ENCODE measurements around the gene MGLL. TPM values are rescaled to one million over a fixed set of nuclear protein-coding genes. Genes with fewer than 3 reads are reported as not detected.

Gene MGLL
- polyA plus RNA-seq, 4 donors: 24.7 to 47.2 (median 43.1) TPM

DNA sequence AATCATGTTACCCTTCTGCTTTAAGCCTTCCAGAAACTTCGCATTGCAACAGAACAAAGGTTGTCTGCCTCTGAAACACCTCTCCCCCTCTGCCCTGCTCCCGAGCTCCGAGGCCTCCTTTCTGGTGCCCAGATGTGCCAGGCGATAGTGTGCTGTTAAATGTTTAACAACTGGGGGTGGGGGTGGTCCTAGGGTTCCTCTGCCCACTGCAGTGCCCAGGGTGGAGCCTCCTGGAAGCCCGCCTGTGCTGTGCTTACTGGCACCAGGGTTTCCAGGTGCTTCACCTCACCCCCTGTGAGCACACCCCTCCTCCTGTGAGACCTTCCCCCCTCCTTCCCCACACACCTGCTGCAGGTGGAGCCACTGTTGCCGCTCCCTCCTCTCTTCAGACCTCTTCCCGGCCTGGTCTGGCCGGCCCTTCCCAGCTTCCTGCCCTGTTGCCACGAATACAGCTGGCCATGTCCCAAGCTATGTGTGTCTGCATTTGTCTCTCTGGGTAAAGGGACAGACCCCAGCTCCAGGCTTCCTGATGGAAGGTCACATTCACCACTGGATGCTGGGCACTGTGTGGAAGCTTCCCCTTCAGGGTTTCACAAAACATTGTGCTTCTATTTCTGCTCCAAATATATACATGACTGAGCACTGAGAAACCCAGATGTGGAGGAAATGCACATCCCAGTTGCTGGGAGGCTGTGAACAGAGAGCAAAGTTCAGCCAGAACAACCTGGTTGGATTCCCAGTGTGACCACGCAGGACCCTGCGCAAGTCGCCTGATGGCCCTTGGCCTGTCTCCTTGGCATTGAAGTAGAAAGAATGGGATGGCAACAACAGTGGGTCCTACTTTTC is 37.2 kb downstream of the MGLL start:
- WGBS, 3 donors: 13 to 53% (median 30%) methylated on average over 12 of the region's 12 CpGs
- peaks cover 4 to 40% (median 8%) of the 10 kb centered on the region in 3 donors for H3K4me1 ChIP-seq (ENCODE audit: control insufficient read depth in 3 of 3, insufficient read depth in 2 of 3, low read depth in 1 of 3, low read length in 2 of 3)
- peak overlapping the region; percentile 53 to 74 (median 70) for H3K27ac ChIP-seq (ENCODE audit: low read depth in 1 of 3, low read length in 2 of 3)
- H3K4me3 ChIP-seq (ENCODE audit: low read depth in 1 of 3, low read length in 3 of 3): no peak overlapping the region
- DNase-seq: peak; percentile 48 to 65
- no peak for FAIRE-seq
- no peaks in the 10 kb centered on the region for H3K9me3 ChIP-seq (ENCODE audit: control insufficient read depth in 2 of 2, insufficient read depth in 1 of 2, low read depth in 1 of 2, low read length in 1 of 2)
- no peaks in the 10 kb centered on the region for H3K27me3 ChIP-seq (ENCODE audit: control insufficient read depth in 3 of 3, insufficient read depth in 3 of 3, low read length in 3 of 3)
- H3K36me3 ChIP-seq (ENCODE audit: control insufficient read depth in 3 of 3, insufficient read depth in 2 of 3, low read depth in 1 of 3, low read length in 3 of 3): peaks cover 0 to 24% (median 2%) of the 10 kb centered on the region in 3 donors

- peaks cover 9 to 40% (median 11%) of the 10 kb centered on the region in 3 donors for H3K4me1 ChIP-seq (ENCODE audit: control insufficient read depth in 3 of 3, insufficient read depth in 2 of 3, low read depth in 1 of 3, low read length in 2 of 3)
- H3K4me3 ChIP-seq (ENCODE audit: low read depth in 1 of 3, low read length in 3 of 3): no peak overlapping the region
- H3K27me3 ChIP-seq (ENCODE audit: control insufficient read depth in 3 of 3, insufficient read depth in 3 of 3, low read length in 3 of 3): no peaks in the 10 kb centered on the region
- peaks cover 0 to 24% (median 2%) of the 10 kb centered on the region in 3 donors for H3K36me3 ChIP-seq (ENCODE audit: control insufficient read depth in 3 of 3, insufficient read depth in 2 of 3, low read depth in 1 of 3, low read length in 3 of 3)
- DNase-seq (no peak), FAIRE-seq (no peak)
- 69 to 73% (median 71%) methylated on average over 7 of the region's 7 CpGs for WGBS, 3 donors
- H3K9me3 ChIP-seq (ENCODE audit: control insufficient read depth in 2 of 2, insufficient read depth in 1 of 2, low read depth in 1 of 2, low read length in 1 of 2): no peaks in the 10 kb centered on the region
- H3K27ac ChIP-seq (ENCODE audit: low read depth in 1 of 3, low read length in 2 of 3): peak overlapping the region in 1 of 3 donors; percentile 74
These were observed 38.0 kb downstream of the MGLL start for GRCh38 chr3:127784283-127784682.

DNA sequence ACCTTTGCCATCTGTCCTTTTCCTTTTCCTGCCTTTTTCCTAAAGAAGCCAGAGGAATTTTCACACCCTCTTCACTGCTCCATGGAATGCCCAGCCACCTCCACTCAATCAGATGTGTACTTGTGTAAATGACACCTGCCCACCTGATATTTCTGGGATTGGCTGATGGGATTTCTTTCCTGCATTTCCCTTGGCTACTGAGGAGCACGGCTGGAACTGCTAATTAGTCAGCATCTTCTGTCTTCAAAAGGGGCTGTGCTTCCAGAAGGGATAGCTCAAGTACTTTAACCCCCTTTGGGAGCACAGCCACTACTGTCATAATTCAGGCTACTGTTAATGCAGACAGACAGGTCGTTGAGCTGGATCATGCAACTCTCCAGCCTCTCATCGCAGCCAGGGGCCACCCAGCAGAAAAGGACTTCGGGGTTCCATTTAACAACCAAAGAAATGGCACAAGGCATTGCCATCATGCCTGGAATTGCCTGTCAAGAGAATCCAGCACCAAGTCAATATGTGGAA is 38.6 kb downstream of the MGLL start:
- no peaks in the 10 kb centered on the region for H3K9me3 ChIP-seq (ENCODE audit: control insufficient read depth in 2 of 2, insufficient read depth in 1 of 2, low read depth in 1 of 2, low read length in 1 of 2)
- H3K36me3 ChIP-seq (ENCODE audit: control insufficient read depth in 3 of 3, insufficient read depth in 2 of 3, low read depth in 1 of 3, low read length in 3 of 3): peaks cover 0 to 20% (median 2%) of the 10 kb centered on the region in 3 donors
- no peaks in the 10 kb centered on the region for H3K27me3 ChIP-seq (ENCODE audit: control insufficient read depth in 3 of 3, insufficient read depth in 3 of 3, low read length in 3 of 3)
- DNase-seq: no peak
- H3K4me3 ChIP-seq (ENCODE audit: low read depth in 1 of 3, low read length in 3 of 3): no peak overlapping the region
- peaks cover 9 to 40% (median 11%) of the 10 kb centered on the region in 3 donors for H3K4me1 ChIP-seq (ENCODE audit: control insufficient read depth in 3 of 3, insufficient read depth in 2 of 3, low read depth in 1 of 3, low read length in 2 of 3)
- no peak for FAIRE-seq
- no peak overlapping the region for H3K27ac ChIP-seq (ENCODE audit: low read depth in 1 of 3, low read length in 2 of 3)
- 68 to 71% (median 70%) methylated on average over 4 of the region's 4 CpGs for WGBS, 3 donors

DNA sequence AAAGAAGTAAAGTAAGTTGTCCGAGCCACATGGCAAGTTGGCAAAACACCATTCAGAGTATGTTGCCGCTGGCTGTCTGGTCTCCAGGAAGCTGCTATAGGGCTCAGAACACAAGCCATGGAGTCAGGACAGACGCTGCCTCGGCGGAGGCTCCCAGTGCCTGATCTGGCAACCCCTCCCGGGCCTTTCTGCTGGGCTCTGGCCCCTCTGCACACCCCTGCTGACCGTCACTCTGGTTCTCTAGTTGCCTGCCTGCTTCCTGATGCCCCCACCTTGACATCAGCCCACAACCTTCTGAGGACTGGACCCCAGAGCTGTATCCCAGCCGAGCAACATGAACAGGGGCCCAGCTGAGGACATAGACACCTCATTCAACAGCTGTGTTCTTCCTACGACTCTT is 39.1 kb downstream of the MGLL start:
- no peak overlapping the region for H3K27ac ChIP-seq (ENCODE audit: low read depth in 1 of 3, low read length in 2 of 3)
- DNase-seq: no peak

GRCh38 chr3:127781411-127782001 is 40.8 kb downstream of the MGLL start:
- FAIRE-seq (no peak), DNase-seq (no peak)
- Histone ChIP-seq H3K27me3 (ENCODE audit: control insufficient read depth in 3 of 3, insufficient read depth in 3 of 3, low read length in 3 of 3) (no peaks in the 10 kb centered on the region), H3K4me3 (ENCODE audit: low read depth in 1 of 3, low read length in 3 of 3) (no peak overlapping the region), H3K4me1 (ENCODE audit: control insufficient read depth in 3 of 3, insufficient read depth in 2 of 3, low read depth in 1 of 3, low read length in 2 of 3) (peaks cover 9 to 36% (median 13%) of the 10 kb centered on the region in 3 donors), H3K36me3 (ENCODE audit: control insufficient read depth in 3 of 3, insufficient read depth in 2 of 3, low read depth in 1 of 3, low read length in 3 of 3) (peaks cover 0 to 6% (median 2%) of the 10 kb centered on the region in 3 donors), H3K27ac (ENCODE audit: low read depth in 1 of 3, low read length in 2 of 3) (peak overlapping the region in 1 of 3 donors; percentile 67), H3K9me3 (ENCODE audit: control insufficient read depth in 2 of 2, insufficient read depth in 1 of 2, low read depth in 1 of 2, low read length in 1 of 2) (peaks cover 0 to 10% of the 10 kb centered on the region in 2 donors)
- 73 to 92% (median 91%) methylated on average over 15 of the region's 15 CpGs for WGBS, 3 donors

More for the DNA sequence above, 39.1 kb downstream of the MGLL start:
- Histone ChIP-seq H3K4me3 (ENCODE audit: low read depth in 1 of 3, low read length in 3 of 3) (no peak overlapping the region), H3K27me3 (ENCODE audit: control insufficient read depth in 3 of 3, insufficient read depth in 3 of 3, low read length in 3 of 3) (no peaks in the 10 kb centered on the region), H3K36me3 (ENCODE audit: control insufficient read depth in 3 of 3, insufficient read depth in 2 of 3, low read depth in 1 of 3, low read length in 3 of 3) (peaks cover 0 to 18% (median 2%) of the 10 kb centered on the region in 3 donors), H3K4me1 (ENCODE audit: control insufficient read depth in 3 of 3, insufficient read depth in 2 of 3, low read depth in 1 of 3, low read length in 2 of 3) (peaks cover 9 to 41% (median 11%) of the 10 kb centered on the region in 3 donors), H3K9me3 (ENCODE audit: control insufficient read depth in 2 of 2, insufficient read depth in 1 of 2, low read depth in 1 of 2, low read length in 1 of 2) (no peaks in the 10 kb centered on the region)
- 90 to 95% (median 92%) methylated on average over 9 of the region's 9 CpGs for WGBS, 3 donors
- FAIRE-seq: no peak

DNA sequence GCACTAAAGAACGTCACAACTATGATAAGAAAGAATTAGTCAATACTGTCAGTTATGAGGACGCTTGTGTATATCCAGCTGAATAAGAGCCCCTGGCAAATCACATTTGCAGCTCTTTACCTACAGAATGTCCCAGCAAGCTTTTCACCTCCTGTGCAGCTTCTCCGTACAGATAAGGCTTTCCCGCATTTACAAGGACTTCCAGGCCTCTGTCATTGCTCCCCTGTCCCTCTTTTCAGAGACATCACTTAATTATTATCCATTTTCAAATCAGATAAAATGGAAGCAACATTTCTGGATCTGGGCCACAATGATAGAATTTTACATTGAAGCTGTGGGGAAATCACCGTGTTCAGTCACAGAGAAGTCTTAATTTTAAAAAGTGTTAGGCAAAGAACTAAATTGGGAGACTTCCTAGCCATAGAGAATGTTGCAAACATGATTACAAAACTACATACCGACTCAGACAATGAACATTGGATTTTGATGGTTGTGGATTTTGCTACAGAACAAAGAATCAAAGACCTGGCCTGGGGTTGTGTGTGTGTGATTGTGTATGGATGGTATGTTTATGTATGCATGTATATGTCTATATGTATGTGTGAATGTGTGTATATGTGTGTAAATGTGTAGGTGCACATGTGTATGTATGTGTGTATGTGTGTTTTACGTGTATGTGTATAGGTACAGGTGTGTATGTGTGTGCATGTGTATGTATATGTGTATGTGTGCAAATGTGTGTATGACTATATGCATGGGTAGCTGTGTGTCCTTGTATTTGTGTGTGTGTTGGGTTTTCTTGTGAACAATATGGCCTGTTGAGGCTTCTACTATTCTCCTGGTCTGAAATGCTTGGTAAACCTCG is 41.5 kb downstream of the MGLL start:
- Histone ChIP-seq H3K4me3 (ENCODE audit: low read depth in 1 of 3, low read length in 3 of 3) (no peak overlapping the region), H3K9me3 (ENCODE audit: control insufficient read depth in 2 of 2, insufficient read depth in 1 of 2, low read depth in 1 of 2, low read length in 1 of 2) (peaks cover 0 to 10% of the 10 kb centered on the region in 2 donors), H3K36me3 (ENCODE audit: control insufficient read depth in 3 of 3, insufficient read depth in 2 of 3, low read depth in 1 of 3, low read length in 3 of 3) (peaks cover 0 to 11% (median 2%) of the 10 kb centered on the region in 3 donors), H3K27me3 (ENCODE audit: control insufficient read depth in 3 of 3, insufficient read depth in 3 of 3, low read length in 3 of 3) (no peaks in the 10 kb centered on the region), H3K4me1 (ENCODE audit: control insufficient read depth in 3 of 3, insufficient read depth in 2 of 3, low read depth in 1 of 3, low read length in 2 of 3) (peaks cover 10 to 32% (median 13%) of the 10 kb centered on the region in 3 donors), H3K27ac (ENCODE audit: low read depth in 1 of 3, low read length in 2 of 3) (peak overlapping the region in 1 of 3 donors; percentile 4)
- FAIRE-seq (no peak), DNase-seq (no peak)
- WGBS, 3 donors: 78 to 82% (median 81%) methylated on average over 8 of the region's 8 CpGs

GRCh38 chr3:127779747-127780146 is 42.6 kb downstream of the MGLL start:
- peaks cover 0 to 14% (median 2%) of the 10 kb centered on the region in 3 donors for H3K36me3 ChIP-seq (ENCODE audit: control insufficient read depth in 3 of 3, insufficient read depth in 2 of 3, low read depth in 1 of 3, low read length in 3 of 3)
- H3K4me1 ChIP-seq (ENCODE audit: control insufficient read depth in 3 of 3, insufficient read depth in 2 of 3, low read depth in 1 of 3, low read length in 2 of 3): peaks cover 7 to 25% (median 13%) of the 10 kb centered on the region in 3 donors
- no peaks in the 10 kb centered on the region for H3K27me3 ChIP-seq (ENCODE audit: control insufficient read depth in 3 of 3, insufficient read depth in 3 of 3, low read length in 3 of 3)
- DNase-seq (peak in 1 of 2 donors; percentile 66), FAIRE-seq (no peak)
- peak overlapping the region in 1 of 3 donors; percentile 12 for H3K27ac ChIP-seq (ENCODE audit: low read depth in 1 of 3, low read length in 2 of 3)
- peaks cover 0 to 10% of the 10 kb centered on the region in 2 donors for H3K9me3 ChIP-seq (ENCODE audit: control insufficient read depth in 2 of 2, insufficient read depth in 1 of 2, low read depth in 1 of 2, low read length in 1 of 2)
- WGBS, 3 donors: 58 to 61% (median 61%) methylated on average over 3 of the region's 3 CpGs
- H3K4me3 ChIP-seq (ENCODE audit: low read depth in 1 of 3, low read length in 3 of 3): no peak overlapping the region
